NCI-H128 (cell line): ENCODE results near the gene ANKRD2.

ENCODE experiments used
- DNase-seq: peaks from one replicate; lab custom pipeline; 2025; ENCODE audit not compliant: unreplicated experiment; lab: John Stamatoyannopoulos, UW

Gene ANKRD2

GRCh38 chr10:97632949-97633884, 60.6 kb downstream of the ANKRD2 start, which contains the start of gene MORN4:
TSS of gene MORN4 (minus strand) at chr10:97633500. CDS start at chr10:97619653, 13,847 bp downstream.
- peak; percentile 87 for DNase-seq
